ENCODE data around the gene DRG2. TPM values are rescaled to one million over a fixed set of nuclear protein-coding genes. Genes with fewer than 3 reads are reported as not detected.

Gene DRG2
- total and polyA plus RNA-seq, 2 of the 13 experiments (the other 11 are each of a cell fraction or from before 2014, with no cell fraction given), result 20.1 to 26.6 TPM

GRCh38 chr17:18144855-18145254 is 57.1 kb downstream of the DRG2 start (continued):
- TF ChIP-seq ZFX (CRISPR knock-in tag; IDR thresholded peaks at IDR 0.05; ENCODE audit: low read depth) (no peak), RAD51 (IDR thresholded peaks at IDR 0.05; ENCODE audit: borderline replicate concordance) (no peak), ZNF460 (CRISPR knock-in tag; IDR thresholded peaks at IDR 0.05; ENCODE audit: borderline replicate concordance) (no peak)

- ATAC-seq (no peak), DNase-seq (ENCODE audit: low spot score) (no peak), FAIRE-seq (no peak)
- CTCF ChIA-PET (ENCODE audit: low intra/inter-chr PET ratio, low total read pairs), result no interaction called here
- no peaks in the 10 kb centered on the region for H3K9me3 ChIP-seq (ENCODE audit: low read length)
- TF ChIP-seq RBFOX2 (IDR thresholded peaks at IDR 0.05; ENCODE audit: low read depth, low read length) (no peak), CENPBD1 (CRISPR knock-in tag; IDR thresholded peaks at IDR 0.05; ENCODE audit: borderline replicate concordance, low read depth) (no peak), HES4 (CRISPR knock-in tag; IDR thresholded peaks at IDR 0.05; ENCODE audit: borderline replicate concordance) (no peak), ZNF782 (CRISPR knock-in tag; IDR thresholded peaks at IDR 0.05; ENCODE audit: borderline replicate concordance) (no peak), GFI1 (CRISPR knock-in tag; IDR thresholded peaks at IDR 0.05; ENCODE audit: borderline replicate concordance) (no peak), SIN3A (IDR thresholded peaks at IDR 0.05; ENCODE audit: borderline replicate concordance, low read depth, low read length) (no peak), ZKSCAN5 (CRISPR knock-in tag; IDR thresholded peaks at IDR 0.05) (no peak), RNF219 (CRISPR knock-in tag; IDR thresholded peaks at IDR 0.05) (no peak), E2F5 (CRISPR knock-in tag; conservative IDR thresholded peaks at IDR 0.05) (no peak), ZBTB25 (CRISPR knock-in tag; IDR thresholded peaks at IDR 0.05) (no peak), SRSF4 (IDR thresholded peaks at IDR 0.05; ENCODE audit: low read depth, low read length, poor library complexity, severe bottlenecking) (no peak), PAF1 (CRISPR knock-in tag; IDR thresholded peaks at IDR 0.05) (no peak), ZNF761 (CRISPR knock-in tag; conservative IDR thresholded peaks at IDR 0.05) (no peak), TRAFD1 (CRISPR knock-in tag; IDR thresholded peaks at IDR 0.05; ENCODE audit: borderline replicate concordance) (no peak), TRIM24 (CRISPR knock-in tag; IDR thresholded peaks at IDR 0.05) (no peak)
- H3K9ac ChIP-seq (ENCODE audit: insufficient read depth, low read depth, low read length), result no peak overlapping the region
- peaks cover 2 to 10% of the 10 kb centered on the region in 2 experiments; a peak in 3 of 5 replicates for H3K27me3 ChIP-seq (ENCODE audit: control insufficient read depth in 1 of 2, insufficient read depth in 2 of 2, low read length in 2 of 2)
- H3K4me2 ChIP-seq (ENCODE audit: low read depth, low read length), result no peak overlapping the region
- H3K36me3 ChIP-seq (replicated peaks in 1 of 2; ENCODE audit: control insufficient read depth in 1 of 2, insufficient read depth in 2 of 2, low read length in 2 of 2), result no peaks in the 10 kb centered on the region
- H2AFZ ChIP-seq (ENCODE audit: low read length), result no peak overlapping the region
- no peak overlapping the region for H3K27ac ChIP-seq (ENCODE audit: extremely low read length, insufficient read depth, low read length)
- H3K4me3 ChIP-seq (replicated peaks in 1 of 3; ENCODE audit: insufficient read depth in 1 of 3, low read depth in 2 of 3, low read length in 3 of 3), result no peak overlapping the region
- no peaks in the 10 kb centered on the region; the same call in 1 of the 2 replicates for H4K20me1 ChIP-seq (ENCODE audit: insufficient read depth, low read length)
- BruUV-seq (replicated peaks), result no TSS peak
- H3K4me1 ChIP-seq (ENCODE audit: insufficient read depth, low read length), result peaks cover 5% of the 10 kb centered on the region
- no peaks in the 10 kb centered on the region for H3K79me2 ChIP-seq (ENCODE audit: insufficient read depth, low read length)
- in situ Hi-C loops (cut with HindIII; ENCODE audit: extremely low pct_ligation_motif_present, low pct_unique_long_range_greater_than_20kb) (no loop called here), intact Hi-C loops (cut with micrococcal nuclease; ENCODE audit: unreplicated experiment) (no loop called here)
- POLR2A ChIA-PET, result interaction anchor here (0.9 kb wide), 1 partner anchor 38 kb away, joined by 4 read pairs; the partner anchor contains the start of gene ALKBH5
- 40% methylated on average over 5 of the region's 13 CpGs for WGBS (ENCODE audit: low lambda C conversion rate)
These were observed 58.1 kb downstream of the DRG2 start for GRCh38 chr17:18145811-18146210.

Measured in HepG2 (cell line).